Aorta (tissue), 5 donors: ENCODE data around the gene PKN3. TPM values are rescaled to one million over a fixed set of nuclear protein-coding genes. Genes with fewer than 3 reads are reported as not detected.
A peak's percentile ranks its signal among the peaks of the same experiment; 100 is the strongest.

ENCODE experiments used
- ATAC-seq: fragments of 200-7000 bp; cut with Tn5 transposase; one replicate; pipeline ENCODE4 v1.9.1; 2022; ENCODE audit warnings: moderate library complexity; ENCODE audit not compliant: low FRiP score
- DNase-seq, 2 donors: peaks; one replicate each; pipeline ENCODE4 v3.0.0-alpha.2; 2020
- H3K27ac ChIP-seq, 2 donors: one replicate each; pipeline ENCODE4 v1.5.1; 2013; ENCODE audit warnings: low read length in 2 of 2, mild to moderate bottlenecking in 2 of 2, moderate library complexity in 2 of 2, control low read depth in 1 of 2, inconsistent platforms in 1 of 2, low read depth in 1 of 2
- H3K27me3 ChIP-seq, 2 donors: one replicate each; pipeline ENCODE4 v1.6.1; 2013; ENCODE audit warnings: control low read depth in 1 of 2, low read length in 1 of 2, mild to moderate bottlenecking in 1 of 2, moderate library complexity in 1 of 2; ENCODE audit not compliant: insufficient read depth in 2 of 2, control insufficient read depth in 1 of 2
- H3K36me3 ChIP-seq, 2 donors: one replicate each; pipeline ENCODE4 v1.6.1; 2013; ENCODE audit warnings: control low read depth in 1 of 2, low read length in 1 of 2, mild to moderate bottlenecking in 1 of 2; ENCODE audit not compliant: insufficient read depth in 2 of 2, control insufficient read depth in 1 of 2
- H3K4me1 ChIP-seq, 2 donors: one replicate each; pipeline ENCODE4 v1.6.1; 2013; ENCODE audit warnings: low read length in 2 of 2, control low read depth in 1 of 2, mild to moderate bottlenecking in 1 of 2, moderate library complexity in 1 of 2; ENCODE audit not compliant: insufficient read depth in 2 of 2, control insufficient read depth in 1 of 2
- H3K4me3 ChIP-seq, 2 donors: one replicate each; pipeline ENCODE4 v1.5.1; 2013; ENCODE audit warnings: low read length in 2 of 2, control low read depth in 1 of 2, mild to moderate bottlenecking in 1 of 2
- H3K9me3 ChIP-seq: one replicate; pipeline ENCODE4 v1.6.1; 2013; ENCODE audit warnings: mild to moderate bottlenecking, low read length; ENCODE audit not compliant: control insufficient read depth
- WGBS, 2 donors: extraction: QIAGEN DNeasy Blood & Tissue Kit; methylation state at CpG; one replicate each; pipeline ENCODE4 v1.1.7; 2013; 5-methylcytosine and 5-hydroxymethylcytosine counted together
- intact Hi-C, 2 donors: fragments of 100-400 bp; cut with DNase I; formaldehyde crosslinking; loops; one replicate each; pipeline versions ENCODE4 v1.14.2 to v1.15.0; 2022
- polyA plus RNA-seq, 2 donors: library from polyadenylated mRNA; stranded (reverse); fragments of 200-250 nt; gene quantifications; one replicate each; pipeline ENCODE4 v1.2.3, GENCODE V29; 2013
- total RNA-seq, 2 donors: library from RNA; stranded (reverse); fragmentation: NEBNext Ultra II Directional; extraction: Animal tissue kit (Norgen Biotek cat#: 25700); gene quantifications; one replicate each; pipeline ENCODE4 v1.2.1, GENCODE V29; 2021
- donor health status: healthy with polysubstance abuse.
- donor health status: Bipolar disorder and iron deficiency.
- donor health status: DM: no; HTN: no; CAD: no.
- donor health status: DM: no; HTN: no; CAD: no.
- donor health status: DM: yes; HTN: yes; CAD: no.

Gene PKN3
- total and polyA plus RNA-seq, 4 donors = 1.3 to 11.1 (median 4.8) TPM

DNA sequence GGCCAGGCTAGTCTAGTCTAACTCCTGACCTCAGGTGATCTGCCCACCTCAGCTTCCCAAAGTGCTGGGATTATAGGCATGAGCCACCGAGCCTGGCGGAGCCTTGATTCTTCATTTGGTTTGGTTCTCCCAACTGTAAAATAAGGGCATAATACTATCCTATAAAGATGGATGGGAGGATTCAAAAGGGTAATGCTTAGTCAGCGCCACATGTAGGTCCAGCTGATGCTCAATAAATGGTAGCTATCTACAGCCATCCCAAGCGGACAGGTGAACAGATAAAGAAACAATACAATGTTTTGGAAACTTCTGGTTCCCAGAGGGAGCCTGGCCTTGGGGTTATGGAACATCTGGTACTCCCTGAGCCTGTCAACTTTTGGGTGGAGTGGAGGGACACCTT is 26.9 kb upstream of the PKN3 start:
- Histone ChIP-seq H3K4me3 (no peak overlapping the region), H3K4me1 (no peaks in the 10 kb centered on the region), H3K27ac (no peak overlapping the region), H3K36me3 (no peaks in the 10 kb centered on the region), H3K27me3 (no peaks in the 10 kb centered on the region), H3K9me3 (no peaks in the 10 kb centered on the region)
- intact Hi-C loops = no loop called here
- WGBS, 2 donors = 97 to 98% methylated on average over 4 of the region's 4 CpGs
- no peak for DNase-seq
- ATAC-seq = no peak

DNA sequence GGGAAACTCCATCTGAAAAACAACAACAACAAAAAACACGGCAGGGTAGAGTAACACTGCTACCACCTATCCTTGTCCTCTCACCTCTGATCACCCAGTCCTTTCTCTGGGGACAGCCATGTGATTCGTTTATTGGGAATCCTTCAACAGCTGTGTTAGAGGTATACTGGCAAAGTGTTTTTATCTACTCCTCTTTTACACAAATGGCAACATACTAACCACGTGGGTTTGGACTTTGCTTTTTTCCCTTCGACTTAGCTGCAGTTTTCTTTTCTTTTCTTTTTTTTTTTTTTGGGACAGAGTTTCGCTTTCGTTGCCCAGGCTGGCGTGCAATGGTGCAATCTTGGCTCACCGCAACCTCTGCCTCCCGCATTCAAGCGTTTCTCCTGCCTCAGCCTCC is 24.5 kb upstream of the PKN3 start:
- H3K4me3 ChIP-seq = no peak overlapping the region
- H3K27ac ChIP-seq = no peak overlapping the region
- H3K27me3 ChIP-seq = no peaks in the 10 kb centered on the region
- intact Hi-C loops = no loop called here
- WGBS, 2 donors = 52 to 59% methylated on average over 10 of the region's 10 CpGs
- no peak for DNase-seq
- no peaks in the 10 kb centered on the region for H3K4me1 ChIP-seq
- no peaks in the 10 kb centered on the region for H3K9me3 ChIP-seq
- H3K36me3 ChIP-seq = no peaks in the 10 kb centered on the region
- no peak for ATAC-seq

DNA sequence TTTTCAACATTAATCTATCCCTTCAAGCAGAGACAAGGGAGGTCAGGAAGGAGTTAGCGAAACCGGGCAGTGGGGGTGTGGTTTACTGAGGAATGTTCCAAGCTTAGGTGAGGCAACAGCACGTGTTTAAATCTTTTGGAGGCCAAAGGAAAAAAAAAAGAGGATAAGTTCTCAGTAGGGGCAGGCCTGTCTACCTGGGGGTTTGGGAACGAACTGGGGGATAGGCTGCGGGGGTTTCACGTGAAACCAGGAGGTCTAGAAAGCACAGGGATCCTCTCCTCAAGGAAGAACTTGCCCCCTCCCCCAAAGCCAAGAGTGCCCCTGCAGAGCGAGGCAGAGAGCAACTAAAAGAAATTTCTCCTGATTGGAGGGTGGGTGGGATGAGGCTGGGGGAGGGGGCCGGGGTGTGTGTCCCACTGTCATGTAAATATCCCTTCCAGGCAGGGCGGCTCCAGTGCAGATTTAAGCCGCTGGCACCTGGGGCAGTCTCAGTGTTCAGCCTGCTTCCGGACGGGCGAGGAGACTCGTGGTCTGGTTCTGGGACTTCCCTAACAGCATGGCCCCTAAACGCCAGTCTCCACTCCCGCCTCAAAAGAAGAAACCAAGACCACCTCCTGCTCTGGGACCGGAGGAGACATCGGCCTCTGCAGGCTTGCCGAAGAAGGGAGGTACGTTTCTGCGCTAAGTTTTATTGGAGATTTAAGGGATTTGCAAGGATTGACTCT is 18.8 kb upstream of the PKN3 start:
- peak; percentile 50 for ATAC-seq
- no peaks in the 10 kb centered on the region for H3K36me3 ChIP-seq
- no peaks in the 10 kb centered on the region for H3K4me1 ChIP-seq
- no peak overlapping the region for H3K27ac ChIP-seq
- peak overlapping the region; percentile 1 to 40 for H3K4me3 ChIP-seq
- 10 to 12% methylated on average over 21 of the region's 21 CpGs for WGBS, 2 donors
- peak; percentile 76 to 81 for DNase-seq
- H3K27me3 ChIP-seq = no peaks in the 10 kb centered on the region
- intact Hi-C loops = no loop called here
- H3K9me3 ChIP-seq = no peaks in the 10 kb centered on the region

DNA sequence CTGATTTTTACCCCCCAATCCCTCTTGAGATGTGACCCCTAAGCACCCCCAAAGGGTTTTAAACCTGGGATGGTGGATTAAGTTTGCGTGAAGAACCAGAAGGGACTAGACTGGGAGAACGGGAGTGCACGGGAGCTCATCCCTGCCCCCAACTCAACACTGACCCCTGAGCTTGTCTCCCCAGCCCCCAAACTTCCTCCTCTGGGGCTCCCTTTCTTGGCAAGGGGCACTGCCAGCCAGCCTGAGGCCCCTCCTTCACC is 18.3 kb upstream of the PKN3 start:
- 0 to 1% methylated on average over 3 of the region's 3 CpGs for WGBS, 2 donors
- intact Hi-C loops = no loop called here
- no peak for ATAC-seq
- DNase-seq = no peak
- Histone ChIP-seq H3K27ac (no peak overlapping the region), H3K9me3 (no peaks in the 10 kb centered on the region), H3K4me1 (no peaks in the 10 kb centered on the region), H3K36me3 (no peaks in the 10 kb centered on the region), H3K27me3 (no peaks in the 10 kb centered on the region), H3K4me3 (peak overlapping the region; percentile 1 to 40)

DNA sequence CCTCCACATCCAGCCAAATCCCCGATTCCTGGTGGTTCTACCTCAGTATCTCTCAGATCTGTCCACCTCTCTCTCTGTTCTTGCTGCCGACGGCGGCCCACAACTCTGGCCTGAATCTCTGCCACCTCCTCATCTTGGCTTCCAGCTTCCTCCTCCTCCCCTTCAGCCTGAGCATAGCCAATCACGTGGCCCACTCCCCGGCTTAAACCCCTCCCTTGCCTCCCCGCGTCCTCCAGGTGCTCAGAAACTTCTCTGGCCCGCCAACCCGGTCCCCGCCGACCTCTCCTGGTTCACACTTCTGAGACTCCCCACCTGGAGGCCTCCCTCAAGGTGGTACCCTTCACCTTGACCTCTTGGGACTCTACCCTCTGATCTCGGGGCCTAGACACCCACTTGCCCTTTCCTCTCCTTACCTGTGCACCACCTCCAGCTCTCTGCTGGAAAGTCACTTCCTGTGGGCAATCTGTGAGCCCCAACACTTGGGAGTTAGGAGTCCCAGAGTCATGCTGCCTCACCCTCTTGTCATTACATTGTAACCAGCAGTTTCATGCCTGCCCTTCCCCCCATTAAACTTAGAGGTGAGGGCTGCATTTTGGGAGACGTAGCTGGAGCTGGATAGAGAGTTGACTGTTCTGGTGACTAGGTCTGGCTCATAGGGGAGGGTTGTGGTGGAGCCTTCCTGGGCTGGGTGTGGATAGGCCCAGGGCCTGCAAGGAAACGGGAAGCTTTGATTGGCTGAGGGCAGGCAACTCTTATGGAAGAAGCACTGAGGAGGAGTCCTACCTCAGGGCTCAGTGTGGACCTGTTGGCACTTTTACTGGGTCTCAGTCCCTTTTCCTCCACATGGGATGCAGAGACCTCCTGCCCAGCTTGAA is 17.7 kb upstream of the PKN3 start:
- H3K4me1 ChIP-seq = no peaks in the 10 kb centered on the region
- WGBS, 2 donors = 11 to 12% methylated on average over 15 of the region's 15 CpGs
- DNase-seq (peak; percentile 86 to 88), ATAC-seq (peak; percentile 64)
- H3K36me3 ChIP-seq = no peaks in the 10 kb centered on the region
- intact Hi-C loops = loop anchor here (5.0 kb wide), 1 partner anchor 47 kb away; no protein-coding TSS in a partner anchor
- H3K27ac ChIP-seq = no peak overlapping the region
- no peaks in the 10 kb centered on the region for H3K27me3 ChIP-seq
- H3K9me3 ChIP-seq = no peaks in the 10 kb centered on the region
- H3K4me3 ChIP-seq = peak overlapping the region in 1 of 2 donors; percentile 40

DNA sequence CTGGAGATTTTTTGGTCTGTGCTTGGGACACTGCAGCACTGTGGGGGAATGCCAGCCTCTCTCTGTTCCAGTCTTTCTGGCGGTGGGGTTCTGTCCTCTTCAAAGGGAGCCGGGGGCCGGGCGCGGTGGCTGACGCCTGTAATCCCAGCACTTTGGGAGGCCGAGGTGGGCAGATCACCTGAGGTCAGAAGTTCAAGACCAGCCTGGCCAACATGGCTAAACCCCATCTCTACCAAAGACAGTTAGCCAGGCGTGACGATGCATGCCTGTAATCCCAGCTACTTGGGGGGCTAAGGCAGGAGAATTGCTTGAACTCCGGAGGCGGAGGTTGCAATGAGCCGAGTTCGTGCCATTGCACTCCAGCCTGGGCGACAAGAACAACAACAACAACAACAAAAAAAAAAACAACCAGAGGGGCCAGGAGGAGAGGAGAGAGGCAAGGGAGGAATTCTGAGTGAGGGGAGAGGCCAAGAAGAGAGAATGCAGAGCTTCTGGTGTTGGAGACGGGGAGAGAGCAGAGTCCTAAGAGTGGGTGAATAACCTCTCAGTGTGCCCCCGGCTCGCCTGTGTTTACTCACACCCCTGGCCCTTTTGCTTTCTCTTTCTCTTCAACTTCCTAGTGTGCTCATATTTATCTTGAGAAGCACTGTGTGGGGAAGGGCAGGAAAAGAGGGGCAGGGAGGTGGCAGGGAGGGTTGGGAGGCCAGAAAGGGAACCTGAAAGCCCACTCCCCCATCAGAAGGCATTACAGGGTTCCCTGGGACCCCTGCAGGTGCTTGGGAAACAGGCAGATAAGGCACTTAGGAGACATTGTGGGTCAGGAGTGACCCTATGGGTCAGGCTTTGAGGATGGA is 16.4 kb upstream of the PKN3 start:
- Histone ChIP-seq H3K36me3 (no peaks in the 10 kb centered on the region), H3K4me1 (no peaks in the 10 kb centered on the region), H3K27ac (no peak overlapping the region), H3K9me3 (no peaks in the 10 kb centered on the region), H3K27me3 (no peaks in the 10 kb centered on the region), H3K4me3 (no peak overlapping the region)
- 85 to 87% methylated on average over 17 of the region's 17 CpGs for WGBS, 2 donors
- intact Hi-C loops = loop anchor here (5.0 kb wide), 1 partner anchor 49 kb away; no protein-coding TSS in a partner anchor
- ATAC-seq (no peak), DNase-seq (peak in 1 of 2 donors; percentile 55)

DNA sequence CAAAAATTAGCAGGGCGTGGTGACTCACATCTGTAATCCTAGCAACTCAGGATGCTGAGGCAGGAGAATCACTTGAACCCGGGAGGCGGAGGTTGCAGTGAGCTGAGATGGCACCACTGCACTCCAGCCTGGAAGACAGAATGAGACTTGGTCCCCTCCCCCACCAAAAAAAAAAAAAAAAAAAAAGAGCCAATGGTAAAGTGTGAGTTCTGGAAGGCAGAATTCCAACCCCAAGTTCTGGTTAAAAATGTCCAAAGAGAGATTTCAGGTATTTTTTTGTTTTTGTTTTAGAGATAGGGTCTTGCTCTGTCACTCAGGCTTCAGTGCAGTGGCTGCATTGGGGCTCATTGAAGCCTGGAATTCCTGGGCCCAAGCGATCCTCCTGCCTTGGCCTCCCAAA is 14.8 kb upstream of the PKN3 start:
- Histone ChIP-seq H3K9me3 (no peaks in the 10 kb centered on the region), H3K27me3 (no peaks in the 10 kb centered on the region), H3K4me1 (no peaks in the 10 kb centered on the region), H3K4me3 (no peak overlapping the region), H3K27ac (no peak overlapping the region), H3K36me3 (no peaks in the 10 kb centered on the region)
- ATAC-seq = no peak
- intact Hi-C loops = loop anchor here (5.0 kb wide), 1 partner anchor 50 kb away; no protein-coding TSS in a partner anchor
- 96 to 97% methylated on average over 4 of the region's 4 CpGs for WGBS, 2 donors
- no peak for DNase-seq

DNA sequence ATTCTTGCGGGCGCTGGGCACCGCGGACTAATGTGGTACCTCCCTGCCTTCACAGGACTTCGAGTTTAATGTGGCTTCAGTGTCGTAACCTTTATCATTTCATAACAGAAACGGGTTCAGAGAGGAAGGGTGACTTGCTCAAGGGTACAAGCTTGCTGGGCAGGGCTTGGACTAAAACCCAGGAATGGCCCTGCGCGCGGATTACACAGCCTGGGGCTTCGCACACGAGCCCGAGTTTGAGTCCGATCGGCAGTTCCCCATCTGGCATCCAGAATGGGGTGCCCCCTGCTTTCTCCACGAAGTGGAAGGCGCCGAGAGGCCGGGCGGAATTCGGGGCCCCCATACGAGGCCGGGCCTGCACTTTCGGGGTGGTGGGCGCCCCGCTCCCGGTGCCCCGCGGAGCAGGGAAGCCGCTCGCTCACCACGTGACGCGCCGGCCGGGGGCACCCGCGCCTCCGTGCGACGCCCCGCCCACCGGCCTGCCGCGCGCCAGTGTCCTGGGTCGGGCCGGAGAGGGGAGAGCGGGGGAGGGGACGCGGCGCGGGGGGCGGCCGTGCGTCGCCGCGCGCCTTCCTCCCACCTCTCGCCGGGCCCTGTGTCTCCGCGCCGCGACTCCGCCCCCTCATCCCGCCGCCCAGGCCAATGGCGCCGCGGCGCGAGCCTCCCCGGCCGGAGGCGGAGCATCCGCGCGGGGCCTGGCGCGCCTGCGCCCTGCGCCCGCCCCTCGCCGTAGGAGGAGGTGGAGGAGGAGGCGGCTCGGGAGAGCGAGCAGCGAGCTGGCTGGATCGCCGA is 13.6 kb upstream of the PKN3 start, which contains the start of gene SET:
TSS of gene SET (plus strand) at position 722 of the 792 bp plus-strand sequence. CDS start 361 bp downstream, outside the sequence.
- Histone ChIP-seq H3K36me3 (no peaks in the 10 kb centered on the region), H3K9me3 (no peaks in the 10 kb centered on the region), H3K27ac (peak within 1 kb of the TSS; percentile 67 to 77), H3K4me1 (no peaks in the 10 kb centered on the region), H3K4me3 (peak within 1 kb of the TSS; percentile 89 to 98), H3K27me3 (no peaks in the 10 kb centered on the region)
- DNase-seq = peak; percentile 97
- peak; percentile 96 for ATAC-seq
- 2 to 4% methylated on average over 53 to 93 of the region's 93 CpGs for WGBS, 2 donors
- intact Hi-C loops = loop anchor here (2.0 to 5.0 kb wide), 2 partner anchors 32 to 51 kb away; partner anchors contain the start of gene DYNC2I2 (in 1 of the 2)
